H1 (cell line): Measurements from ENCODE around the gene PEPD. TPM values are rescaled to one million over a fixed set of nuclear protein-coding genes. Genes with fewer than 3 reads are reported as not detected.

Experiments
- BCL11A ChIP-seq, 2 experiments: IDR thresholded peaks; one replicate each; pipeline ENCODE4 v1.6.1; 2011; ENCODE audit warnings: low read depth in 2 of 2, low read length in 2 of 2, mild to moderate bottlenecking in 2 of 2
- CTBP2 ChIP-seq: IDR thresholded peaks from 2 replicates; pipeline ENCODE4 v1.7.0; 2011; ENCODE audit warnings: borderline replicate concordance, mild to moderate bottlenecking, moderate library complexity, mixed read lengths, low read length; ENCODE audit not compliant: insufficient read depth, insufficient read length
- EZH2 ChIP-seq: fragments of 200-600 bp; sonication (generic); IDR thresholded peaks from 2 replicates; pipeline ENCODE4 v1.7.1; 2012; ENCODE audit warnings: low read depth, mild to moderate bottlenecking, moderate library complexity, low read length, inconsistent platforms; ENCODE audit not compliant: severe bottlenecking
- NRF1 ChIP-seq: IDR thresholded peaks from 2 replicates; pipeline ENCODE4 v1.6.1; 2011; ENCODE audit warnings: mild to moderate bottlenecking, low read depth, low read length, improper control_type of control experiment
- SUZ12 ChIP-seq: fragments of 200-600 bp; sonication (generic); IDR thresholded peaks from 2 replicates; pipeline ENCODE4 v1.6.1; 2012; ENCODE audit warnings: mild to moderate bottlenecking, inconsistent platforms, low read length, moderate library complexity, mixed read lengths
- polyA plus RNA-seq, 7 experiments: library from polyadenylated mRNA; depleted of rRNA in 3 of 7; stranded (reverse) in 5 of 7; unstranded in 2 of 7; fragments of >200 nt in 5 of 7; fragments of 200-250 nt in 2 of 7; gene quantifications; 1 replicate in 5 of 7; 2 replicates in 1 of 7; 4 replicates in 1 of 7; pipeline versions ENCODE4 v1.2.1 to v1.2.3, GENCODE V29; 2011 to 2013; ENCODE audit warnings: missing spikeins in 2 of 7, mixed read lengths in 2 of 7
- total RNA-seq: library from RNA; stranded (reverse); fragmentation: NEBNext Ultra II Directional; extraction: Animal tissue kit (Norgen Biotek cat#: 25700); gene quantifications from 2 replicates; pipeline ENCODE4 v1.2.1, GENCODE V29; 2021

Gene PEPD
- total and polyA plus RNA-seq, 2 of the 8 experiments (the other 6 are each of a cell fraction or from before 2014, with no cell fraction given): 84.1 to 178 TPM

- TF ChIP-seq NRF1 (no peak), EZH2 (no peak), BCL11A (IDR thresholded peaks at IDR 0.05; ENCODE audit: low read depth in 2 of 2, low read length in 2 of 2) (no peak), SUZ12 (no peak), CTBP2 (no peak)
Observed at GRCh38 chr19:33508009-33508408, 13.6 kb downstream of the PEPD start (continued).
